Forelimb muscle (tissue), 1 donor: ENCODE measurements around the gene SC5D. TPM values are rescaled to one million over a fixed set of nuclear protein-coding genes. Genes with fewer than 3 reads are reported as not detected.

Source experiments
- DNase-seq: peaks from one replicate; pipeline ENCODE4 v3.0.0-alpha.2; 2013; ENCODE audit warnings: low read depth
- polyA plus RNA-seq: library from polyadenylated mRNA; unstranded; fragments of 120-200 nt; gene quantifications from one replicate; pipeline ENCODE4 v1.2.1, GENCODE V29; 2013; ENCODE audit not compliant: insufficient read length

The SC5D gene
- polyA plus RNA-seq, 1 donor, result 26.2 TPM

GRCh38 chr11:121328967-121329679, 36.6 kb downstream of the SC5D start:
- DNase-seq, result no peak

GRCh38 chr11:121329781-121330395, 37.3 kb downstream of the SC5D start:
- DNase-seq, result no peak

- DNase-seq, result no peak
These were observed 38.3 kb downstream of the SC5D start for GRCh38 chr11:121330614-121331435.

- no peak for DNase-seq
These were observed 42.6 kb downstream of the SC5D start for GRCh38 chr11:121334973-121335710.

GRCh38 chr11:121336279-121336937, 43.8 kb downstream of the SC5D start:
- DNase-seq, result no peak

- DNase-seq, result no peak
These were observed 44.5 kb downstream of the SC5D start for GRCh38 chr11:121337078-121337477.

GRCh38 chr11:121337740-121338272, 45.2 kb downstream of the SC5D start:
- no peak for DNase-seq

- no peak for DNase-seq
These were observed 46.0 kb downstream of the SC5D start for GRCh38 chr11:121338536-121338935.

- no peak for DNase-seq
These were observed 47.5 kb downstream of the SC5D start for GRCh38 chr11:121340032-121340580.

- no peak for DNase-seq
These were observed 49.0 kb downstream of the SC5D start for GRCh38 chr11:121341609-121342008.

GRCh38 chr11:121344824-121345223, 52.3 kb downstream of the SC5D start:
- DNase-seq, result no peak

- no peak for DNase-seq
These were observed 54.5 kb downstream of the SC5D start for GRCh38 chr11:121347094-121347493.

- no peak for DNase-seq
These were observed 55.2 kb downstream of the SC5D start for GRCh38 chr11:121347813-121348212.

GRCh38 chr11:121348220-121348875, 55.8 kb downstream of the SC5D start:
- DNase-seq, result no peak

GRCh38 chr11:121349790-121350189, 57.2 kb downstream of the SC5D start:
- no peak for DNase-seq

GRCh38 chr11:121350314-121351082, 57.9 kb downstream of the SC5D start:
- no peak for DNase-seq

- no peak for DNase-seq
These were observed 58.6 kb downstream of the SC5D start for GRCh38 chr11:121351083-121351630.

- no peak for DNase-seq
These were observed 59.8 kb downstream of the SC5D start for GRCh38 chr11:121352251-121352891.

GRCh38 chr11:121354192-121354591, 61.6 kb downstream of the SC5D start:
- DNase-seq, result no peak
